ENCODE results near the gene ADAMTS12.

Gene ADAMTS12

GRCh38 chr5:33737284-33737683 is 154.5 kb downstream of the ADAMTS12 start:
- Histone ChIP-seq H3K9me3 (ENCODE audit: control insufficient read depth, insufficient read depth, low read depth, low read length) (no peaks in the 10 kb centered on the region), H3K4me3 (ENCODE audit: low read depth, low read length) (no peak overlapping the region), H3K27me3 (ENCODE audit: control insufficient read depth, insufficient read depth, low read length) (no peaks in the 10 kb centered on the region), H3K9ac (ENCODE audit: low read length) (no peak overlapping the region), H3K27ac (ENCODE audit: low read depth, low read length) (no peak overlapping the region), H3K4me1 (ENCODE audit: control insufficient read depth, insufficient read depth, low read length) (peaks cover 23% of the 10 kb centered on the region), H3K36me3 (ENCODE audit: control insufficient read depth, insufficient read depth, low read length) (no peaks in the 10 kb centered on the region)

GRCh38 chr5:33736510-33736909 is 155.3 kb downstream of the ADAMTS12 start:
- H3K4me1 ChIP-seq (ENCODE audit: control insufficient read depth, insufficient read depth, low read length), result peaks cover 23% of the 10 kb centered on the region
- H3K27me3 ChIP-seq (ENCODE audit: control insufficient read depth, insufficient read depth, low read length), result no peaks in the 10 kb centered on the region
- H3K9me3 ChIP-seq (ENCODE audit: control insufficient read depth, insufficient read depth, low read depth, low read length), result no peaks in the 10 kb centered on the region
- no peak overlapping the region for H3K9ac ChIP-seq (ENCODE audit: low read length)
- no peak overlapping the region for H3K4me3 ChIP-seq (ENCODE audit: low read depth, low read length)
- H3K27ac ChIP-seq (ENCODE audit: low read depth, low read length), result no peak overlapping the region
- no peaks in the 10 kb centered on the region for H3K36me3 ChIP-seq (ENCODE audit: control insufficient read depth, insufficient read depth, low read length)

GRCh38 chr5:33735072-33735471 is 156.7 kb downstream of the ADAMTS12 start:
- Histone ChIP-seq H3K36me3 (ENCODE audit: control insufficient read depth, insufficient read depth, low read length) (no peaks in the 10 kb centered on the region), H3K4me1 (ENCODE audit: control insufficient read depth, insufficient read depth, low read length) (peaks cover 23% of the 10 kb centered on the region), H3K9me3 (ENCODE audit: control insufficient read depth, insufficient read depth, low read depth, low read length) (no peaks in the 10 kb centered on the region), H3K27ac (ENCODE audit: low read depth, low read length) (no peak overlapping the region), H3K4me3 (ENCODE audit: low read depth, low read length) (no peak overlapping the region), H3K9ac (ENCODE audit: low read length) (no peak overlapping the region), H3K27me3 (ENCODE audit: control insufficient read depth, insufficient read depth, low read length) (no peaks in the 10 kb centered on the region)

GRCh38 chr5:33734537-33734936 is 157.3 kb downstream of the ADAMTS12 start:
- Histone ChIP-seq H3K27ac (ENCODE audit: low read depth, low read length) (no peak overlapping the region), H3K9me3 (ENCODE audit: control insufficient read depth, insufficient read depth, low read depth, low read length) (no peaks in the 10 kb centered on the region), H3K4me3 (ENCODE audit: low read depth, low read length) (no peak overlapping the region), H3K27me3 (ENCODE audit: control insufficient read depth, insufficient read depth, low read length) (no peaks in the 10 kb centered on the region), H3K4me1 (ENCODE audit: control insufficient read depth, insufficient read depth, low read length) (peaks cover 23% of the 10 kb centered on the region), H3K36me3 (ENCODE audit: control insufficient read depth, insufficient read depth, low read length) (no peaks in the 10 kb centered on the region), H3K9ac (ENCODE audit: low read length) (no peak overlapping the region)

GRCh38 chr5:33733225-33733624 is 158.6 kb downstream of the ADAMTS12 start:
- no peaks in the 10 kb centered on the region for H3K27me3 ChIP-seq (ENCODE audit: control insufficient read depth, insufficient read depth, low read length)
- H3K36me3 ChIP-seq (ENCODE audit: control insufficient read depth, insufficient read depth, low read length), result no peaks in the 10 kb centered on the region
- no peak overlapping the region for H3K4me3 ChIP-seq (ENCODE audit: low read depth, low read length)
- H3K9ac ChIP-seq (ENCODE audit: low read length), result no peak overlapping the region
- no peak overlapping the region for H3K27ac ChIP-seq (ENCODE audit: low read depth, low read length)
- H3K9me3 ChIP-seq (ENCODE audit: control insufficient read depth, insufficient read depth, low read depth, low read length), result no peaks in the 10 kb centered on the region
- H3K4me1 ChIP-seq (ENCODE audit: control insufficient read depth, insufficient read depth, low read length), result peaks cover 15% of the 10 kb centered on the region

- Histone ChIP-seq H3K9me3 (ENCODE audit: control insufficient read depth, insufficient read depth, low read depth, low read length) (no peaks in the 10 kb centered on the region), H3K27ac (ENCODE audit: low read depth, low read length) (no peak overlapping the region), H3K9ac (ENCODE audit: low read length) (no peak overlapping the region), H3K36me3 (ENCODE audit: control insufficient read depth, insufficient read depth, low read length) (no peaks in the 10 kb centered on the region), H3K4me1 (ENCODE audit: control insufficient read depth, insufficient read depth, low read length) (no peaks in the 10 kb centered on the region; the same call in 1 of the 2 replicates), H3K27me3 (ENCODE audit: control insufficient read depth, insufficient read depth, low read length) (no peaks in the 10 kb centered on the region), H3K4me3 (ENCODE audit: low read depth, low read length) (no peak overlapping the region)
These were observed 165.2 kb downstream of the ADAMTS12 start for GRCh38 chr5:33726422-33727165.

GRCh38 chr5:33725806-33726205 is 166.0 kb downstream of the ADAMTS12 start:
- no peaks in the 10 kb centered on the region for H3K27me3 ChIP-seq (ENCODE audit: control insufficient read depth, insufficient read depth, low read length)
- no peak overlapping the region for H3K27ac ChIP-seq (ENCODE audit: low read depth, low read length)
- no peaks in the 10 kb centered on the region for H3K4me1 ChIP-seq (ENCODE audit: control insufficient read depth, insufficient read depth, low read length)
- no peaks in the 10 kb centered on the region for H3K9me3 ChIP-seq (ENCODE audit: control insufficient read depth, insufficient read depth, low read depth, low read length)
- no peak overlapping the region for H3K9ac ChIP-seq (ENCODE audit: low read length)
- H3K4me3 ChIP-seq (ENCODE audit: low read depth, low read length), result no peak overlapping the region
- H3K36me3 ChIP-seq (ENCODE audit: control insufficient read depth, insufficient read depth, low read length), result no peaks in the 10 kb centered on the region

GRCh38 chr5:33721491-33722200 is 170.1 kb downstream of the ADAMTS12 start:
- no peak overlapping the region for H3K4me3 ChIP-seq (ENCODE audit: low read depth, low read length)
- H3K9me3 ChIP-seq (ENCODE audit: control insufficient read depth, insufficient read depth, low read depth, low read length), result no peaks in the 10 kb centered on the region
- no peaks in the 10 kb centered on the region for H3K36me3 ChIP-seq (ENCODE audit: control insufficient read depth, insufficient read depth, low read length)
- no peak overlapping the region for H3K27ac ChIP-seq (ENCODE audit: low read depth, low read length)
- H3K9ac ChIP-seq (ENCODE audit: low read length), result no peak overlapping the region
- H3K4me1 ChIP-seq (ENCODE audit: control insufficient read depth, insufficient read depth, low read length), result no peaks in the 10 kb centered on the region
- no peaks in the 10 kb centered on the region for H3K27me3 ChIP-seq (ENCODE audit: control insufficient read depth, insufficient read depth, low read length)

- no peaks in the 10 kb centered on the region for H3K36me3 ChIP-seq (ENCODE audit: control insufficient read depth, insufficient read depth, low read length)
- H3K9me3 ChIP-seq (ENCODE audit: control insufficient read depth, insufficient read depth, low read depth, low read length), result 0 out of 2 replicates have a peak, but pooled peaks cover 3% of the 10 kb centered on the region
- H3K27me3 ChIP-seq (ENCODE audit: control insufficient read depth, insufficient read depth, low read length), result no peaks in the 10 kb centered on the region
- H3K27ac ChIP-seq (ENCODE audit: low read depth, low read length), result no peak overlapping the region
- H3K4me3 ChIP-seq (ENCODE audit: low read depth, low read length), result no peak overlapping the region
- H3K4me1 ChIP-seq (ENCODE audit: control insufficient read depth, insufficient read depth, low read length), result no peaks in the 10 kb centered on the region
- no peak overlapping the region for H3K9ac ChIP-seq (ENCODE audit: low read length)
These were observed 171.6 kb downstream of the ADAMTS12 start for GRCh38 chr5:33720176-33720575.

- no peak overlapping the region for H3K9ac ChIP-seq (ENCODE audit: low read length)
- no peaks in the 10 kb centered on the region for H3K27me3 ChIP-seq (ENCODE audit: control insufficient read depth, insufficient read depth, low read length)
- H3K27ac ChIP-seq (ENCODE audit: low read depth, low read length), result no peak overlapping the region
- 0 out of 2 replicates have a peak, but pooled peaks cover 3% of the 10 kb centered on the region for H3K9me3 ChIP-seq (ENCODE audit: control insufficient read depth, insufficient read depth, low read depth, low read length)
- H3K36me3 ChIP-seq (ENCODE audit: control insufficient read depth, insufficient read depth, low read length), result no peaks in the 10 kb centered on the region
- H3K4me1 ChIP-seq (ENCODE audit: control insufficient read depth, insufficient read depth, low read length), result no peaks in the 10 kb centered on the region
- H3K4me3 ChIP-seq (ENCODE audit: low read depth, low read length), result no peak overlapping the region
These were observed 172.0 kb downstream of the ADAMTS12 start for GRCh38 chr5:33719769-33720168.

GRCh38 chr5:33715661-33716060 is 176.1 kb downstream of the ADAMTS12 start:
- Histone ChIP-seq H3K4me3 (ENCODE audit: low read depth, low read length) (no peak overlapping the region), H3K9me3 (ENCODE audit: control insufficient read depth, insufficient read depth, low read depth, low read length) (0 out of 2 replicates have a peak, but pooled peaks cover 3% of the 10 kb centered on the region), H3K4me1 (ENCODE audit: control insufficient read depth, insufficient read depth, low read length) (no peaks in the 10 kb centered on the region), H3K27me3 (ENCODE audit: control insufficient read depth, insufficient read depth, low read length) (no peaks in the 10 kb centered on the region), H3K36me3 (ENCODE audit: control insufficient read depth, insufficient read depth, low read length) (no peaks in the 10 kb centered on the region), H3K9ac (ENCODE audit: low read length) (no peak overlapping the region), H3K27ac (ENCODE audit: low read depth, low read length) (no peak overlapping the region)
